SH-SY5Y (cell line): ENCODE data around the gene NDUFB4.

Experiments used
- GATA2 ChIP-seq: IDR thresholded peaks from 2 replicates; pipeline ENCODE4 v1.6.1; 2011; ENCODE audit warnings: mild to moderate bottlenecking, low read depth, low read length
- GATA3 ChIP-seq: IDR thresholded peaks from 2 replicates; pipeline ENCODE4 v1.6.1; 2011; ENCODE audit warnings: low read depth, mild to moderate bottlenecking, low read length, moderate library complexity

DNA sequence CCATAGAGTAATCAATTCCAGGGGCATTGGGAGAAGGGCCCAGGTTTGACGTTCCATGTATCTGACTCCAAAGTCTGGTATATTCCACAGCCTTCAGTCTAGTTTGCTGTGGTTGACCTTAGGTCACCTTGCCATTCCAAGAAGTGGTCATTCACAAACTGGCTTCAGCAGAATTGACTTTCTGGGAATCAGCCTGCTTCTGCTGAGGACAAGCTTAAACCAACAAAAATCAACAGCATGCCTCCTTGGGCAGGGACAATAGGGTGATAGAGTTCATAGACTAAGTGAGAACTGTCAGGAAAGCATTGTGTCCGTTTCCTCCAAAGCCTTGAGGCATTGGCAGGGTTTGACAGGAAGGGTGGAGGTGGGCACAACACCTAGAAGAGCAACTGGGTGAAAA lies 24.1 kb upstream of the NDUFB4 start:
- no peak for TF ChIP-seq GATA2
- no peak for TF ChIP-seq GATA3
